Inflammatory macrophage treated with lipopolysaccharide for 4 hours (primary cell): ENCODE measurements around the gene EID2B.

Source experiments
- DNase-seq: peaks from one replicate; pipeline ENCODE4 v3.0.0-alpha.2; 2020

EID2B gene

DNA sequence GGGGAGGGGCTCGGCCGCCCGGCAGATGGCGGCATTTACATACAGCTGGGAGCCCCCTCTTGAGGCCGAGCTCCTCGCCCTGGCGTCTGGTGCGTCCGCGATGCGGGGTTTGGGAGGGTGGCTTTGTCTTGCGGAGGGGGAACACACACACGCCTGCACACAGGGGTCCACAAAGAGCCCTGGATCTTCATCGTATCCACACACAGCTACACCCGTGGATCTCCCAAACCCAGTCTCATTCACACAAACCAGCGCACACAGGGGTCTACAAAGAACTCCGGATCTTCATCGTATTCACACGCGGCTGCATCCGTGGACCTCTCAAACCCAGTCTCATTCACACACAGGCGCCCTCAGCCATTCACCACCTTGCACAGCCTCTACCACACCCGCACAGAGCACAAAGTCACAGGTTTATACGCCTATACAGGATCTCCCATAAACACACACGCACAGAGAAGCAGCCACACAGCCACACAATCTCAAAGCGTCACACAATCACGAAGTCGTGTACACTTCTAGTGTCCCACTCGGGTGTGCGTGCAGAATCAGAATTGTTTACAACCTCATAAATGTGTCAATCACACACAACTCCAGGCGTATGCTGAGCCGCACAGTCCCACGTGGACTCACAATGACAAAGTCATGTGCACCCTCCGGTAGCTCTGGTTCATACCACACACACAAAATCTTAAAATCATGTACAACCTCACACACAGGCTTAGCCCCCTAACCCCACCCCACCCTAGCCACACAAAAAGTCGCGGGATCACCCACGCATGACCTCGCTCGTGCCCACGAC is 34.5 kb downstream of the EID2B start:
- peak; percentile 28 for DNase-seq

DNA sequence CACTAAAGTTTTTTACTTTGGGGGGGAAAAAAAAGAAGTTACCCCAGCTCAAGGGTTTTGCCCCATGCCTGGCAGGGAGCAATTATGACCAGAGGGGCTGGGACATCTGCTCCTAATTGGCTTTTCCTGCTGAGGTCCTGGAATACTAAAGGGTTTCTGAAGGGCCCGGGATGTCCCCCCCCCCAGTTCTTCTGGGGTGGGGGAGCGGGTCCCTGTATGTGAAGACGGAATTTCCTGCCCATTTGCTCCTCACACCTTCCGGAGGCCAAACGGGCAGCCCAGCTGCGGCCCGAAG is 35.0 kb downstream of the EID2B start:
- no peak for DNase-seq

DNA sequence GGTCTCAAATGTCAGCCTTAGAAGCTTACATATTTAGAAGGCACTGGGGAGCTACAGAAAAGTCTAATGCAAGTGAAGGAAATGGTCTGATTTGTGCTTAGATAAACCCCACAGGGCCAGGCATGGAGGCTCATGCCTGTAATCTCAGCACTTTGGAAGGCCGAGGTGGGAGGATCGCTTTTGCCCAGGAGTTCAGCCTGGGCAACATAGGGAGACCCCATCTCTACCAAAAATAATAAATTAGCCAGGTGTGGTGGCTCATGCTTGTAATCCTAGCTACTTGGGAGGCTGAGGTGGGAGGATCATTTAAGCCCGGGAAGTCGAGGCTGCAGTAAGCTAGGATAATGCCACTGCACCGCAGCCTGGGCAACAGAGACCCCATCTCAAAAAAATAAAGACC is 36.6 kb downstream of the EID2B start:
- no peak for DNase-seq

DNA sequence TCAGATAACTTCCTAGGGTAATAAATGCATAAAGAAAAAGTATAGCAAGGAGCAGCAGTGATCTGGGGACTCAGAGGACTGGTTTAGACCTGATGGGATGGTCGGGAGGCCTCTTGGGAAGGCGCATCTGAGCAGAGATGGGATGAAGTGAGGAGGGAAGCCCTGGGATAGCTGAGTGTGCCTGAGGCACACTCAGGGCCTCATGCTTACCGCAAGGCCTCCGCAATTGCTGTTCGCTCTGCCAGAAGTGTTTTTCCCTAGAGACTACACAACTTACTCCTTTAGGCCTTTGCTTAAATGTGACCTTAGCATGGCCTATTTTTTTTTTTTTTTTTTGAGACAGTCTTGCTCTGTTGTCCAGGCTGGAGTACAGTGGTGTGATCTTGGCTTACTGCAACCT is 38.0 kb downstream of the EID2B start:
- no peak for DNase-seq

DNA sequence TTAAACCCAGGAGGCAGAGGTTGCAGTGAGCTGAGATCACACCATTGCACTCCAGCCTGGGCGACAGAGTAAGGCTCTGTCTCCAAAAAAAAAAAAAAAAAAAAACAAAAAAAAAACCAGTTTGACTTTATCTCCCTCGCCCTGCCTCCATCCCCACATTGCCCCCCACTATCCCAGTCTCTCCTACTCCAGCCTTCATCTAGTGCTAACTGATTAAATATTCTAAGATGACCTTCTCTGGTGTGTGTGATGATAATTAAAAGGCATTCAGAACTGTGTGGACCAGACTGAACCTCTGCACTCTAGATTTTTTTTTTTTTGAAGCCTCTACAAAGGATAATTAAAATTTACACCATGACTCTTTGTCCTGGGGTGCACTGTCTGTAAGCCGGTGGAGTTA is 39.9 kb downstream of the EID2B start:
- no peak for DNase-seq

DNA sequence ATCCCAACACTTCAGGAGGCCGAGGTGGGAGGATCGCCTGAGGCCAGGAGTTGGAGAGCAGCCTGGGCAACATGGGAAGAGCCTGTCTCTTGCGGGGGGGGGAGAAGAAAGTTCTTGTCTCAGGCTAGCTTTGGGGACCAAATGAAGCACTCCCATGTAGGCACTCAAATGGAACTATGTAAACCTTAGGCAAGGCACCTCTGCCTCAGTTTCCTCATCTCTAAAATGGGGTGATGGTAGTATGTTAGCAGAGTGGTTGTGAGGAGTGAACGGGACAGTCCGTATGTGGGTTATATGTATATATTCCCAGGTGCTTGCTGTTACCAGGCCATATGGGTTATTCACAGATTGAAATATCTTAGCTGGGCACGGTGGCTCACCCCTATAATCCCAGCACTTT is 40.4 kb downstream of the EID2B start:
- no peak for DNase-seq

DNA sequence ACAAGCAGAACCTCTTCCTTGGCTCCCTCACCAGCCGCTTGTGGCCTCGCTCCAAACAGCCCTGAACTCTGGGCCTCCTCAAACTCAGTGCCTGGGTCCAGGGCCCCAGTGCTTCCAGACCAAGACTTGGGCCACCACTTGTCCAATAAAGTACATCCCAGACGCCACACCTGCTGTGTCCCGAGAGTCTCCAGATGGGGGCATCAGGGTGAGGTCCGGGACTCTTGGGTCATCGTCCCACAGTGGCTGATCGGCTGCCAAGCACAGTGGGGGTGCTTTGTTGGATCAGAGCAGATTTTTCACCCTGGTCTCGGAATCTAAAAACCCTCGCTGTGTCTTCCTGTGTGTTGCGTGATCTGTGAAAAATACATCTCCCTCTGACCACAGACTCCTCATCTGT is 42.9 kb downstream of the EID2B start:
- no peak for DNase-seq

DNA sequence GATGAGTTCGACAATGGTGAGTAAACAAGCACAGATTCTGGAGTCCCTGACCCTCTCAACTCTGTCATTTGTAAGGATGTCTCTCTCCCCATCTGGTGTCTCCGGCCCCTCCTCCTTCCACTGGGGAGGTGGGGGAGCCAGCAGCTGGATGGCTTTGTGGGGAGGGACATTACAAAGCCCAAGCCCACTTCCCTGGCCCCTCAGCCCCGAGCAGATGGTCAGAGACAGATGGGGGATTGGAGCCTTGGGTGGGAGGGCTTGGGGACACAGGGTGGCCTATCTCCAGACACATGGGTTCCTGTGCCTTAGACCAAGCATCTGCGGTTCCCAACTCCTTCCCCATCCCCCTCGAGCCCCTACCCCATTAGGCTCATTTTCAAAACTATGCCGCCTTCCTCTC is 49.5 kb downstream of the EID2B start:
- DNase-seq, result no peak

DNA sequence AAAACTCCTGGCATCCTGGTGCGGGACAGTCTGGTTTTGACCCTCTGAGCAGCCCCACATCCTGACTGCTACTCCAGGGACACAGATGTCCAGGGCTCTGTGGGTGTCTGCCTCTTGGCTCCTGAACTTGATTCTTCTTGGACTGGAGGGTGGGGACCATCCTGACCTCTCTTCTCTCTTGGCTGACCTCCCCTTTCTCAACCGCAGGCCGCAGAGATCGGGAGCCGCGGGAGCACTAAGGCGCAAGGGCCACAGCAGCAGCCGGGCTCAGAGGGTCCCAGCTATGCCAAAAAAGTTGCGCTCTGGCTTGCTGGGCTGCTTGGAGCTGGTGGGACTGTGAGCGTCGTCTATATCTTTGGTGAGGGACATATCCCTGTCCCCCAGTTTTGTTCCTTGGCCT is 51.0 kb downstream of the EID2B start:
- DNase-seq, result no peak

DNA sequence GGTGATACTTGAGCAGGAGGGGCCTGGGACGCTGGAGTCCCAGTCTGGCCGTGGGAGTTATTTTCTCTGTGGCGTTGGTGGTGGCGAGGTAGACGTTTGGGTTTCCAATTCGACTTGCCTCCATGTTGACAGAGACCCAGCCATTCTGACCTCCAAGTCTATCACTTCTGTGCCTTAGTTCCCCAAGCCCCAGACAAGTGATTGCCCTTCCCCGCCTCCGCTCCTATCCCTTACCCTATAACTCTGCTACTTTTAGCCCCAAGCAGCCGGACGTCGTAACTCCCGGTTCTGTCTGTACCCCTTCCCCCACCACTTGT is 51.5 kb downstream of the EID2B start:
- no peak for DNase-seq
